GM19328 (cell line): ENCODE measurements around the gene FES.
"Not testable (repeated sequence)": the region's sequence is repeated elsewhere in the genome, so short reads cannot be mapped to it uniquely, and the experiment has no call there.

ENCODE experiments used
- ATAC-seq: cut with Tn5 transposase; IDR thresholded peaks from one replicate; pipeline ENCODE4 v1.9.1; 2021; ENCODE audit warnings: mild to moderate bottlenecking, moderate library complexity; ENCODE audit not compliant: unreplicated experiment

Gene FES

DNA sequence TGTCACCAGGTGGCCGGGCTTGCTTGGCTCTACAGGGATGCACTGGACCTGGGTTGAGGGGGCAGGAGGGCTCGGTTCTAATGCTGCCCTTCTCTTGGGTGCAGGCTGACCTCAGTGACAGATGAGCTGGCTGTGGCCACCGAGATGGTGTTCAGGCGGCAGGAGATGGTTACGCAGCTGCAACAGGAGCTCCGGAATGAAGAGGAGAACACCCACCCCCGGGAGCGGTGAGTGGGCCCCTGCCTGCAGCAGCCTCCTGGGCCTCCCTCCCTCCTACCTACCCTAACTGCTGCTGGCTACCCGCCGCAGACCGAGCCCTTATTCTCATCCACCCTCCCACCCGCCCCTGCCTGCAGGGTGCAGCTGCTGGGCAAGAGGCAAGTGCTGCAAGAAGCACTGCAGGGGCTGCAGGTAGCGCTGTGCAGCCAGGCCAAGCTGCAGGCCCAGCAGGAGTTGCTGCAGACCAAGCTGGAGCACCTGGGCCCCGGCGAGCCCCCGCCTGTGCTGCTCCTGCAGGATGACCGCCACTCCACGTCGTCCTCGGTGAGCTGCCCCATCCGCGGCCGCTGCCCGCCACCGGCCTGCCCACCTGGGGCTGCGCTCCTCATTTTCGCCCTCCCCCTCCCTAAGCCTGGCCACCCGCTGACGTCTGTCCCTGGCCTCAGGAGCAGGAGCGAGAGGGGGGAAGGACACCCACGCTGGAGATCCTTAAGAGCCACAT, 5.6 kb downstream of the FES start:
- ATAC-seq, result no peak

DNA sequence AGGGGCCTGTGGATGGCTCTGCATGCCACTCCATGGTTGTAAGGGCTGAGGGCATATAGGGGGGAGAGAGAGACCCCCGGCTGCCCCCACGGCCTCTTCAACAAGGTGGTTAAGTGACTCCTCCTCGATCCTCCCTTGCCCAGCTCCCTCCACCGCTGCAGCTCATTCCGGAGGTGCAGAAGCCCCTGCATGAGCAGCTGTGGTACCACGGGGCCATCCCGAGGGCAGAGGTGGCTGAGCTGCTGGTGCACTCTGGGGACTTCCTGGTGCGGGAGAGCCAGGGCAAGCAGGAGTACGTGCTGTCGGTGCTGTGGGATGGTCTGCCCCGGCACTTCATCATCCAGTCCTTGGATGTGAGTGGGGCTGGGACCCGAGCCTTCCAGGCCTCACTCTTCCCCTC, 6.5 kb downstream of the FES start:
- no peak for ATAC-seq

DNA sequence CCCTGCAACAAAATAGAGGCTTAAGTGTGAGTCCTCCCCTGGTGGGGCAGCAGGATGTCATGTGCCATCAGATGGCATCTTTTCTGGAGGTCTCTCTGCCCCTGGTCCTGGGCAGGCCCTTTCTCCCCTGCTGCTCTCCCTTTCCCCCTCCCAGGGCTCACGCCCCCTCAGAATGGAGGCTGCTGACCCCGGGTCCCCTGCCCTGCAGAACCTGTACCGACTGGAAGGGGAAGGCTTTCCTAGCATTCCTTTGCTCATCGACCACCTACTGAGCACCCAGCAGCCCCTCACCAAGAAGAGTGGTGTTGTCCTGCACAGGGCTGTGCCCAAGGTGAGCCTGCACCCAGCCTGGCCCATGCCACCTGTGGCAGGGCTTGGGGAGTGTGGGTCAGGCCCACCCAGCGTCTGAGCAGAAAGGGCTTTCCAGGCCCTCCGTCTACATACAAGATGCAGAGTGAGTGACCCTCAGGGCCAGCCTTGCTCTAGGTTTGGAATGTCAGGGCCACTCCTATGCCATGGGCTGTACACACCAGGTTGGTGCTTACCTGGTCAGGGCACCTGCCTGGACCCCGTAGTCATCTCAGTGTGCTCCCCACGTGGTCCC, 7.1 kb downstream of the FES start:
- ATAC-seq, result no peak

DNA sequence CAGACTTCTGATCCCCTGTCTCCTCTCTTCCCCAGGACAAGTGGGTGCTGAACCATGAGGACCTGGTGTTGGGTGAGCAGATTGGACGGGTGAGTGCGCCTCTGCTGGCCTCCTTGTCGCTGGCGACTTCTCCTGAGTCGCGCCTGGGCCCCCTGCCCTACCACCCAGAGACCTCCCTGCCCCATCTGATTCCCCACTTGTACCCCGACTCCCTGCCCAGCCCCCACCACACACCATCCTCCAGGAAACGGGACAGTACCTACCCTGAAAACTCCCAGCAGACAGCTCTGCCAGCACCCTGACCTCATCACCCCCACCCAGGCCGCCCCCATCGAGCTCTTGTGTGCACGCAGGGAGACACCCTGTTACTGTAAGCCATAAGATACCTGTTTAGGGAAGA, 7.7 kb downstream of the FES start:
- ATAC-seq, result no peak

DNA sequence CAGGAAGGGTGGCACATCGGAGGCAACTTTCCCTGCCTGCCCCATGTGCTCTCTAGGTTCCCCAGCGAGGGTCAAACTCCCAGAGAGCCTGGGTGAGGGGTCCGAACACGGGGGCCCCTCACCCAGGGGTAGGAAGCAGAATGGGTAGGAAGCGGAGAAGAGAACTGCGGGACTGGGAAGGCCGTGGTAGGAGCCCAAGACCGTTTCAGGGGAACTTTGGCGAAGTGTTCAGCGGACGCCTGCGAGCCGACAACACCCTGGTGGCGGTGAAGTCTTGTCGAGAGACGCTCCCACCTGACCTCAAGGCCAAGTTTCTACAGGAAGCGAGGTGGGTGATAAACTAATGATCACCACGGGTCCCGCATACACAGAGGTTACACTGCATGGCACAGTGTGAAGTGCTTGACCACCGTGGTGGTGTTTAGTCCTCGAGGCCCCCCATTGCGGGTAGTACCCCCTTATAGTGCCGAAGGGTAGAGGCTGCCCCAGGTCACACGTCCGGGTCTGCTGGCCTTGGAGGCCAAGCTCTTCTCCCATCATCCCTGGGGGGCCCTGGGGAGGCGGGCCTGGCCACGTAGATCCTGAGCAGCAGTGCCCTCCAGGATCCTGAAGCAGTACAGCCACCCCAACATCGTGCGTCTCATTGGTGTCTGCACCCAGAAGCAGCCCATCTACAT, 8.3 kb downstream of the FES start:
- no peak for ATAC-seq

DNA sequence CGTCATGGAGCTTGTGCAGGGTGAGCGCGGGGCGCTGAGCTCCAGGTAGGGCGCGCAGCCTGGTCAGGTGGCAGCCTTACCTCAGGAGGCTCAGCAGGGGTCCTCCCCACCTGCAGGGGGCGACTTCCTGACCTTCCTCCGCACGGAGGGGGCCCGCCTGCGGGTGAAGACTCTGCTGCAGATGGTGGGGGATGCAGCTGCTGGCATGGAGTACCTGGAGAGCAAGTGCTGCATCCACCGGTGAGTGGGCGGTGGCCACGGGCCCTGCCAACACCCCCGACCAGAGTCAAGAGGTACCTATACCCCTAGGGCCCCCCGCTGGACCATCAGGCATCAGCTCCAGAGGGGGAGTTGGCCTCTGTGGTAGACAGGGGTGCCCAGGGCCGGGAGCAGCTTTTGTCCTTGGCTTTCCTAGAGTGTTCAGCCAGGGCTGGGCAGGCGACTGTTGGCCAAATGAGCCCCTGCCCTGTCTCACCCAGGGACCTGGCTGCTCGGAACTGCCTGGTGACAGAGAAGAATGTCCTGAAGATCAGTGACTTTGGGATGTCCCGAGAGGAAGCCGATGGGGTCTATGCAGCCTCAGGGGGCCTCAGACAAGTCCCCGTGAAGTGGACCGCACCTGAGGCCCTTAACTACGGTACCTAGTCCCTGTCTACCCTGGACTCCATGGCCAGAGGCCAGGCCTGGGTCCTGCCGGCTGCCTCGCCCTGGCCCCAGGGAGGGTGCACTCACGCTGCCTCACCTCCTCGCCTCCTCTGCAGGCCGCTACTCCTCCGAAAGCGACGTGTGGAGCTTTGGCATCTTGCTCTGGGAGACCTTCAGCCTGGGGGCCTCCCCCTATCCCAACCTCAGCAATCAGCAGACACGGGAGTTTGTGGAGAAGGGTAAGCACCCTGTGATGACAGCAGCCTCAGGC, 9.1 kb downstream of the FES start:
- ATAC-seq, result no peak

DNA sequence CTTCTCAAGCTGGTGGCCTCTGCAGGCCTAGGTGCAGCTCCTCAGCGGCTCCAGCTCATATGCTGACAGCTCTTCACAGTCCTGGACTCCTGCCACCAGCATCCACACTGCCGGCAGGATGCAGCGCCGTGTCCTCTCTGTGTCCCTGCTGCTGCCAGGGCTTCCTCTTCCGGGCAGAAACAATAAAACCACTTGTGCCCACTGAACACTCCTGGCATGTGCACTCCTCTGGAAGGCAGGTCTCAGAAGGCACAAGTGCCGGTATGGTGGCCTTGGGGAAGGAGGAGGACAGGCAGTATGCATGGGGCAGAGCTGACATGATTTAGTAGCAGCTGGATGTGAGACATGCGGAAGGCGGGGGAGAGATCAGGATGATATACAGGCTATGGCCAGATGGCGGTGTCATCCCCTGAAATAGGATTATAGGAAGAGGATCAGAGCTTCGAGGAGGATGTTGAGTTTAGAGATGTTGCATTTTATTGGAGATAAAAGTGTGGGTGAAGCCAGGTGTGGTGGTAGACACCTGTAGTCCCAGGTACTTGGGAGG, 11.3 kb downstream of the FES start:
- ATAC-seq, result no peak

DNA sequence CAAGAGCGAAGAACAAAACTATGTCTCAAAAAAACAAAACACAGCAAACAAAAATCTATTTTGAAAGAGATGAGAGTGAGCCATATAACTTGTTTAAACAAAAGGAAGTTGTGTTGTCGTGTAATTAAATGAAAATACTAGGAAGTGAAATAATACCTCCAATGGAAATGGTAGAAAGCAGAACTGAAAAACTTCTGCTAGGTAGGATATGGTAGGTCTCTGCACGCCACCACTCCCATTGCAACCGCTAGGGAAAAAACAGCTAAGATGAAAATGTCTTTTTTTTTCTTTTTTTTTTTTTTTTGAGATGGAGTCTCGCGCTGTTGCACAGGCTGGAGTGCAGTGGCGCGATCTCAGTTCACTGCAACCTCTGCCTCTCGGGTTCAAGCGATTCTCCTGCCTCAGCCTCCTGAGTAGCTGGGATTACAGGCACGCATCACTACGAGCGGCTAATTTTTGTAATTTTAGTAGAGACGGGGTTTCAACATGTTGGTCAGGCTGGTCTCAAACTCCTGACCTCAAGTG, 12.9 kb downstream of the FES start:
- not testable (repeated sequence) for ATAC-seq

DNA sequence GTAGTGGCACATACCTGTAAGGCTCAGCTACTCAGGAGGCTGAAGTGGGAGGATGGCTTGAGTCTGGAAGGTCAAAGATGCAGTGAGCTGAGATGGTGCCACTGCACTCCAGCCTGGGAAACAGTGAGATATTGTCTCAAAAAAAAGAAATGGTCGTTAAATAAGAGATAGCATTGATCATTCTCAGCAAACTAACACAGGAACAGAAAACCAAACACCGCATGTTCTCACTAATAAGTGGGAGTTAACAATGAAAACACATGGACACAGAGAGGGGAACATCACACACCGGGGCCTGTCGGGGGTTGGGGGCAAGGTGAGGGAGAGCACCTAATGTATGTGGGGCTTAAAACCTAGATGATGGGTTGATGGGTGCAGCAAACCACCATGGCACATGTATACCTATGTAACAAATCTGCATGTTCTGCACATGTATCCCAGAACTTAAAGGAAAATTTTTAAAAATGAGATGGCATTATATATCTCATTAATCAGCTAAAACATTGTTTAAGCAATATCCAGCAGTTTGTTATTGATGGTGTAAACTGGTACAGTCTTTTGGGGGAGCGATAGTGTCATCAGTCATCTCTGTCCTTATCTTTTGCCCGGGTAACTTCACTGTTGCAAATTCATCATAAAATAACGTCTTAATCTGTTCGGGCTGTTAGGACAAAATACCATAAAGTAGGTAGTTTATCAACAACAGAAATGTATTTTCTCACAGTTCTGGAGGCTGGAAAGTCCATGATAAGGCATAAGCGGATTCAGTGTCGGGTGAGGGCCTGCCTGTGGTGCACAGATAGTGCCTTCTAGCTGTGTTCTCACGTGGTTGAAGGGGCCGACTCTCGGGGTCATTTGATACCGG, 17.1 kb downstream of the FES start:
- ATAC-seq, result no peak

DNA sequence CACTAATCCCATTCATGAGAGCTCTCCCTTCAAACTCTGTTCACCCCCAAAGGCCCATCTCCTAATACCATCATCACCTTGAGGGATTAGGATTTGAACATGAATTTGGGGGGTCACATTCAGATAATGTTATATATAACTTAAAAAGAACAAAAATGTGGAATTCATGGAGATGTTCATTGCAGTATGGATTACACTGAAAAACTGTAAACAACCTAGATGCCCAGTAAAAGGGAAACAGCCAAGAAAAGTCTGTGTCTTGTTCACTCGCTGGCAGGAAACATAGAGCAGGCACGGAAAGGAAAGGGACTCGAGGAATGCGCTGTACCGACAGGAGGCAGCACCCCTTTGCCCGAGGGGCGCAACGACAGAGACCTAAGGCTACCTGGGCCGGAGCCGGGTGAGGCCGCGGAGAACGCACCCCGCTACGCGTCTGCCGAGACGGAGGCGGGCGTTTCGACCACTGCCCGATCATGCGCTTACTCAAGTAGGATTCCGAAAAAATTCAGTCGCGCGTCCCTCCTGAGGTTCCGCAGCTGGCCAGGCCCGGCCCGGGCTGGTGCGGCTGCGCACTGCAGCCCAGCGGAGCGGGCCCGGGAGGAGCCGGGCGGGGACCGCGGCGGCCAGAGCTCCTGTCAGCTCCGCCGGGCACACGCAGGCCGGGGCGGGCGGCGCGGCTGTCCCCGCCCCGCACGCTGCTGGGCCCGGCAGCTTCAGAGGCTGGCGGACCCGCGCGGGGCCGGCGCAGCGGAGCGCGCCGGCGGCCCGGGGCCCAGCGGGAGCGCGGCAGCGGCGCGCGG, 17.9 kb downstream of the FES start:
- peak; percentile 59 for ATAC-seq

DNA sequence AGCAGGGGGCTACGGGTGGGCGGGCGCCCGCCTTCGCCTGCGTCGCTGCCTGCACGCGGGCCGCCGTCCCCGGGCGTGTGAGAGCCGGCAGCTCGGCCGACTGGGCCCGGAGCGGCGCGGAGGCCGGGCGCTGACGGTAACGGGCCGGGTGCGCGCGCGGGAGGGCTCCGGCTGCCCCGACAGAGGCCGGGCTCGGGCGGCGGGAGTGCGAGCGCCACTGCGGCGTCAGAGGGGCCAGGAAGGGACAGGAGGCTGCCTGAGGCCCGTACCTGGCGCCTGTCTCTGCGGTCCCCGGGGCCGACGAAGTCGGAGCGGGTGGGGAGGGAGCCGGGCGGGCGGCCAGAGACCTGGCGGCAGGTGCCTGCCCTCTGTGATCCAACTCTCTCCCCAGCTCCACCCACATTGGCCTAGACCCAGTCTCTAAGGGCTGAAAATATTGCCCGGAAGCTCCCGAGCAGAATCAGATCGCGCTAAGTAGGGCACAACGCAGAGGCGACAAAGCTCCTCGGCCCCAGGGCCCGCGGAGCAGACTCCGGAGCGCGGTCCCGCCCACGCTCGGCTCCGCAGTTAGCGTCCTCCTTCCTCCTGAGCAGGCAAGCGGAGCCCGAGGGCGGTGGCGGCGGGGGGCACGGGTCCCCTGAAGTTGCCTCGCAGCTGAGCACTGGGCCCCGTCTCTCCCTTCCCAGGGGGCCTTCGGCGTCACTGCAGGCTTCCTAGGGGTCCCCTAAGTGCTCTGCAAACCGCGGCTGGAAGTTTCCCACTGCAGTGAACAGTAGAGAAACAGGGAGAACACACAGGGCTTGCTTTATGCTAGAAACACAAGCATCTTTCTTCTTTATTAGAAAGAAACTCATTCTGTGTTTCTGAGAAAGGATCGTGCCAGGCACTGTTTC, 18.8 kb downstream of the FES start, which contains the start of gene MAN2A2:
Gene MAN2A2, plus strand, starts transcription at position 463 of the 893 bp plus-strand sequence. CDS start 906 bp downstream, outside the sequence.
- peak; percentile 50 for ATAC-seq

DNA sequence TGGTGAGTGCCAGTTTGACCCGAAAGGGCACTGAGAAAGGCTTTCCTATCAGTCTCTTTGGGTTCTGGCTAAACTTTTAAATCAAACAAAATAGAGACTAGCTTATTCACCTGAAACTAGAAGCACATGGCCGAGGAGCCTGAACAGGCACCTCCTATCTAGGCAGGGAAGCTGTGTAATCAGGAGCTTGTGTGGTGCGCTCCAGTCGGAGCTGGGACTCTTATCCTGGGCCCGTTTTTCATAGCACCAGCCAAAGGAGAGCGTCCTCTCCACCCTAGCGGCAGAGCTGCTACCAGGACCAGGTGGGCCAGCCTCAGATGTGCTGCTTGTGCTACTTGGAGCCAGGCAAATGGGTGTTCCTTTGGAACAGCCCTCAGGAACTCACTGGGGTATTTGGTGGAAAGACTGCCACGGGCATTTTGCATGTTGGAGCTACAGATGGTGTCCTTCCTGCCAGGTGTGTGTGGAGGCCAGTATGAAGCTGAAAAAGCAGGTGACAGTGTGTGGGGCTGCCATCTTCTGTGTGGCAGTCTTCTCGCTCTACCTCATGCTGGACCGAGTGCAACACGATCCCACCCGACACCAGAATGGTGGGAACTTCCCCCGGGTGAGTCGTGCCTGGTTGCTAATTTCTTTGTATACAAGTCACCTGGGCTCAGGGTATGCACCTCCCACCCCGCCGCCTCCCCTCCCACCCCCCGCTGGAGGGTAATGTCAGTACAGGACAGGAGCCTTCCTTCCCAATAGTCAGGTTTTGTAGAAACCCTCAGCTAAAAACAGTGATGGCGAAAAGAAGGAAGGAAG, 19.6 kb downstream of the FES start:
- ATAC-seq, result no peak

DNA sequence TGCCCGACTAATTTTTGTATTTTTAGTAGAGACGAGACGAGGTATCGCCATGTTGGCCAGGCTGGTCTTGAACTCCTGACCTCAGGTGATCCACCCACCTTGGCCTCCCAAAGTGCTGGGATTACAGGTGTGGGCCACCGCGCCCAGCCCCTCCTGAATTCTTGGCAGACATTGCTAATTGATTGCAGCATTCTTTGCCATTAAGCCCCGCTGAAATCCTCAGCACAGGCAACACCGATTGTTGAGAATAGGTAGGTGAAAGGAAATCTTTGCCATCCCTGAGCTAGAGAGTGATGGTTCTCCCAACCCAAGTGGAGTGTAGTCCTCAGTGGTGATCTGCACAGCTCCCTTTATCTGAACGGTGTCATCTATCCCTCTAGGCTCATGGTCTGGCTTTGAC, 20.4 kb downstream of the FES start:
- no peak for ATAC-seq

DNA sequence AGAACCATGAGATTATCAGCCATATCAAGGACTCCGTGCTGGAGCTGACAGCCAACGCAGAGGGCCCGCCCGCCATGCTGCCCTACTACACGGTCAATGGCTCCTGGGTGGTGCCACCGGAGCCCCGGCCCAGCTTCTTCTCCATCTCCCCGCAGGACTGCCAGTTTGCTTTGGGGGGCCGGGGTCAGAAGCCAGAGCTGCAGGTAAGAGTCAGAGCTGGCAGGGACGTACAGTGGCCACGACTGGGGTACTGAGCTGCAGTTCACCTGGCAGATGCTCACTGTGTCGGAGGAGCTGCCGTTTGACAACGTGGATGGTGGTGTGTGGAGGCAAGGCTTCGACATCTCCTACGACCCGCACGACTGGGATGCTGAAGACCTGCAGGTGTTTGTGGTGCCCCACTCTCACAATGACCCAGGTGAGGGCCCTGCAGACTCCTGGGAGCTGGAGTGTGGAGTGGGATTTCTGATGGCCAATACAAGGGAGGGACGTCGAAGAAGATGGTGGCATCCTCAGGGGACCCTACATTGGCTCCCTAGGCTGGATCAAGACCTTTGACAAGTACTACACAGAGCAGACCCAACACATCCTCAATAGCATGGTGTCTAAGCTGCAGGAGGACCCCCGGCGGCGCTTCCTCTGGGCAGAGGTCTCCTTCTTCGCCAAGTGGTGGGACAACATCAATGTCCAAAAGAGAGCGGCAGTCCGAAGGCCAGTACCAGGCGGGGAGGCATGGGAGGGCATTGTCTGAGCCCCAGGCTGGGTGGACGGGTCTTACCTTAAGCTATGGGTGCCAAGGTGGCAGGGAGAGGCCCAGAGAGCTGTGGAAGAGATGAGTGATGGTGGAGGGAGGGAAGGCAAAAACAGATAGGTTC, 21.2 kb downstream of the FES start:
- no peak for ATAC-seq

DNA sequence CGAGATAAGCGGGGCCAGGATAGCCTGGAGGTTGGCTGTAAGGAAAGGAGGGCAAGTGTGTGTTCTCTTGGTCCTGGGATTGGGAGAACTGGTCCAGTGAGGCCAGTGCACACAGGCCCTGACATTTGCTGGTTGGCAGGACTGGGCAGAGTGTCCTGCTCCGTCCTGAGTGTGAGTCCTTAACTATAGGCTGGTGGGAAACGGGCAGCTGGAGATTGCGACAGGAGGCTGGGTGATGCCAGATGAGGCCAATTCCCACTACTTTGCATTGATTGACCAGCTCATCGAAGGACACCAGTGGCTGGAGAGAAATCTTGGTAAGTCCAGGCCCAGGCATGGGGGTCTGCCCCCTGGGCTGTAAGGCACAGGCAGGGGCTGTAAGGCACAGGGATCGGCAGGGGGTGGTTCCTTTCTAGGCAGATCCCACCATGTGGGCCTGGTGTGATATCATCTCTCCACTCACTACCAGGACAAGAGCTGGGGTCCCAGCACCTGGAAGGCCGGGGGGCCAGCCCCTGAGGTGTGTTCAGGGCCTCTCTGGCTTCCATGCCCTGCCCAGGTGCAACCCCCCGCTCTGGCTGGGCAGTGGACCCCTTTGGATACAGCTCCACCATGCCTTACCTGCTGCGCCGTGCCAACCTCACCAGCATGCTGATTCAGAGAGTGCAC, 22.0 kb downstream of the FES start:
- ATAC-seq, result no peak
